Prostate gland (tissue), 2 donors: Measurements from ENCODE around the gene FRYL.

Experiments used
- CTCF ChIP-seq, 4 experiments: fragments of 200-600 bp in 2 of 4; fragments of 450-650 bp in 2 of 4; sonication (generic) in 2 of 4; IDR thresholded peaks; 1 replicate in 3 of 4; 2 replicates in 1 of 4; pipeline ENCODE4 v1.5.1; 2016 to 2019; ENCODE audit warnings: antibody characterized with exemption in 4 of 4, mild to moderate bottlenecking in 2 of 4, moderate library complexity in 2 of 4
- POLR2A ChIP-seq: fragments of 450-650 bp; IDR thresholded peaks from one replicate; pipeline ENCODE4 v1.6.1; 2016; ENCODE audit warnings: antibody characterized with exemption, mild to moderate bottlenecking

- TF ChIP-seq POLR2A (no peak), CTCF (IDR thresholded peaks at IDR 0.05) (no peak)
Measured at GRCh38 chr4:48484494-48485168, 295.4 kb downstream of the FRYL start.
